A673 (cell line): ENCODE measurements around the gene NEDD8. TPM values are rescaled to one million over a fixed set of nuclear protein-coding genes. Genes with fewer than 3 reads are reported as not detected.

Experiments
- BruUV-seq: library from RNA; stranded (reverse); fragments of 400-500 nt; replicated peaks from 2 replicates; lab custom pipeline; 2021; lab: Mats Ljungman, UMichigan
- CTCF ChIA-PET: fragments of 300-600 bp; sonication (Branson Sonifier 250); formaldehyde crosslinking; loops from one replicate; lab custom pipeline; 2022; ENCODE audit warnings: antibody characterized with exemption; lab: Charles Lee
- POLR2A ChIA-PET: fragments of 300-600 bp; sonication (Branson Sonifier 250); formaldehyde crosslinking; loops from one replicate; lab custom pipeline; 2022; ENCODE audit warnings: antibody characterized with exemption; ENCODE audit not compliant: low non-redundant PET; lab: Charles Lee
- DNase-seq: peaks from one replicate; pipeline ENCODE4 v3.0.0-alpha.2; 2015; ENCODE audit warnings: low spot score
- H3K27ac ChIP-seq: fragments of 200-600 bp; sonication (generic); 2 replicates; pipeline ENCODE4 v1.5.1; 2016; ENCODE audit warnings: mixed run types, low read depth, mild to moderate bottlenecking, mixed read lengths, antibody characterized with exemption, low read length; ENCODE audit not compliant: poor library complexity, severe bottlenecking
- H3K27me3 ChIP-seq: fragments of 200-600 bp; sonication (generic); replicated peaks from 2 replicates; pipeline ENCODE4 v1.6.1; 2017; ENCODE audit warnings: mixed run types, low read depth, mild to moderate bottlenecking, mixed read lengths, antibody characterized with exemption, low read length; ENCODE audit not compliant: insufficient read depth, poor library complexity
- H3K36me3 ChIP-seq: fragments of 200-600 bp; sonication (generic); 2 replicates; pipeline ENCODE4 v1.6.1; 2016; ENCODE audit warnings: mixed run types, mild to moderate bottlenecking, mixed read lengths, antibody characterized with exemption, low read length; ENCODE audit not compliant: insufficient read depth, poor library complexity, severe bottlenecking
- H3K4me1 ChIP-seq: fragments of 200-600 bp; sonication (generic); 2 replicates; pipeline ENCODE4 v1.6.1; 2017; ENCODE audit warnings: mixed run types, mild to moderate bottlenecking, mixed read lengths, antibody characterized with exemption, low read length; ENCODE audit not compliant: insufficient read depth, poor library complexity, severe bottlenecking
- H3K4me3 ChIP-seq: fragments of 200-600 bp; sonication (generic); 2 replicates; pipeline ENCODE4 v1.5.1; 2016; ENCODE audit warnings: low read depth, mixed run types, mild to moderate bottlenecking, mixed read lengths, low read length; ENCODE audit not compliant: poor library complexity, severe bottlenecking
- H3K9me3 ChIP-seq: fragments of 200-600 bp; sonication (generic); 2 replicates; pipeline ENCODE4 v1.6.1; 2016; ENCODE audit warnings: mixed run types, low read depth, mild to moderate bottlenecking, mixed read lengths, antibody characterized with exemption, low read length; ENCODE audit not compliant: poor library complexity, severe bottlenecking
- EZH2 ChIP-seq: fragments of 200-600 bp; sonication (generic); IDR thresholded peaks from 2 replicates; pipeline ENCODE4 v1.6.1; 2017; ENCODE audit warnings: borderline replicate concordance, low read depth, mild to moderate bottlenecking, mixed read lengths, antibody characterized with exemption, low read length; ENCODE audit not compliant: poor library complexity, severe bottlenecking
- intact Hi-C: fragments of 100-400 bp; cut with micrococcal nuclease; formaldehyde crosslinking; loops from one replicate; pipeline ENCODE4 v1.10.0; 2022; ENCODE audit not compliant: unreplicated experiment
- total RNA-seq: library from RNA; stranded (reverse); gene quantifications from 2 replicates; pipeline ENCODE4 v1.2.3, GENCODE V29; 2021
- TF ChIP-seq, protein P1 (sequence below): fragments of 300-800, 200-600 bp; sonication (generic); conservative IDR thresholded peaks from 2 replicates; pipeline ENCODE4 v1.5.1; 2017; ENCODE audit warnings: low read depth, mild to moderate bottlenecking, antibody characterized with exemption, low read length, moderate library complexity, mixed read lengths

The NEDD8 gene
- total RNA-seq, 1 experiment from 2014 or later, result 266 TPM

DNA sequence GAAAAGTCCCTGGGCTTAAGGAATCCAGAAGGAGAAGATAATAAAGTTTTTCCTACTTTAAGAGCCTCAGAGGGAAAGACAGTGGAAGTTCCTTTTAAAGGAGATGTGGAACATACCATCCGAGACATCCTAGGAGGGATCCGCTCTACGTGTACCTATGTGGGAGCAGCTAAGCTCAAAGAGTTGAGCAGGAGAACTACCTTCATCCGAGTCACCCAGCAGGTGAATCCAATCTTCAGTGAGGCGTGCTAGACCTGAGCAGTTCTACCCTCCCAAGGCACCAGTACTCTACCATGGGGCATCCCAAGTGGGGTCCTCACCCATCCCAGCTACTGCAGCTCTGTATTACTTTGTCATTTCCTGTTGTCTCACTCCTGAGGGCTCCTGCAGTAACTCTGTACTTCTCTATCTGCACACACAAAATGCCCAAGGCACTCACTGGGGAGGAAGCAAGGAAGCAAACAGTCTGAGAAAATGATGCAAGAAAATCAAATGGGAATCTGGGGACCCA, 6.4 kb upstream of the NEDD8 start:
- Histone ChIP-seq H3K4me1 (peaks cover 17% of the 10 kb centered on the region), H3K27ac (no peak overlapping the region), H3K27me3 (no peaks in the 10 kb centered on the region), H3K4me3 (no peak overlapping the region), H3K9me3 (no peaks in the 10 kb centered on the region), H3K36me3 (peaks cover 60% of the 10 kb centered on the region)
- intact Hi-C loops, result no loop called here
- TF ChIP-seq, protein P1, sequence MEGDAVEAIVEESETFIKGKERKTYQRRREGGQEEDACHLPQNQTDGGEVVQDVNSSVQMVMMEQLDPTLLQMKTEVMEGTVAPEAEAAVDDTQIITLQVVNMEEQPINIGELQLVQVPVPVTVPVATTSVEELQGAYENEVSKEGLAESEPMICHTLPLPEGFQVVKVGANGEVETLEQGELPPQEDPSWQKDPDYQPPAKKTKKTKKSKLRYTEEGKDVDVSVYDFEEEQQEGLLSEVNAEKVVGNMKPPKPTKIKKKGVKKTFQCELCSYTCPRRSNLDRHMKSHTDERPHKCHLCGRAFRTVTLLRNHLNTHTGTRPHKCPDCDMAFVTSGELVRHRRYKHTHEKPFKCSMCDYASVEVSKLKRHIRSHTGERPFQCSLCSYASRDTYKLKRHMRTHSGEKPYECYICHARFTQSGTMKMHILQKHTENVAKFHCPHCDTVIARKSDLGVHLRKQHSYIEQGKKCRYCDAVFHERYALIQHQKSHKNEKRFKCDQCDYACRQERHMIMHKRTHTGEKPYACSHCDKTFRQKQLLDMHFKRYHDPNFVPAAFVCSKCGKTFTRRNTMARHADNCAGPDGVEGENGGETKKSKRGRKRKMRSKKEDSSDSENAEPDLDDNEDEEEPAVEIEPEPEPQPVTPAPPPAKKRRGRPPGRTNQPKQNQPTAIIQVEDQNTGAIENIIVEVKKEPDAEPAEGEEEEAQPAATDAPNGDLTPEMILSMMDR, result no peak
- TF ChIP-seq EZH2, result no peak
- ChIA-PET POLR2A (no interaction called here), CTCF (interaction anchor here (1.4 kb wide), 1 partner anchor 59 kb away, joined by 4 read pairs; no protein-coding TSS in a partner anchor)
- BruUV-seq, result no TSS peak
- no peak for DNase-seq

DNA sequence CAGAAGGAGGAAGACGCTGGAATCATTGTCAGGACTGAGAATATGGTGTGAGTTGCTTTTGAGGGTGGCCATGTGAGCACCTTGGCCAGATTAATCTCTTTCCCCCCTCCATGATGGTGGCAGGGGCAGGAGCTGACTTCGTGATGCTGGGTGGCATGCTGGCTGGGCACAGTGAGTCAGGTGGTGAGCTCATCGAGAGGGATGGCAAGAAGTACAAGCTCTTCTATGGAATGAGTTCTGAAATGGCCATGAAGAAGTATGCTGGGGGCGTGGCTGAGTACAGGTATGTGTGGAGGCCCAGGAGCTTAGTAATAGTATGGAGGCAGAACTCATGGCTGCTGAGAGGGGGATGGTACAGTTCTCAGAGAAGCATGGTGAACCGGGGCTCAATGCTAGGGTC, 6.0 kb upstream of the NEDD8 start:
- DNase-seq, result no peak
- H3K4me1 ChIP-seq, result peaks cover 16% of the 10 kb centered on the region
- BruUV-seq, result no TSS peak
- ChIA-PET CTCF (interaction anchor here (1.4 kb wide), 1 partner anchor 59 kb away, joined by 4 read pairs; no protein-coding TSS in a partner anchor), POLR2A (no interaction called here)
- intact Hi-C loops, result no loop called here
- no peak for TF ChIP-seq EZH2
- TF ChIP-seq, protein P1, result no peak
- no peaks in the 10 kb centered on the region for H3K9me3 ChIP-seq
- H3K36me3 ChIP-seq, result peaks cover 60% of the 10 kb centered on the region
- H3K4me3 ChIP-seq, result no peak overlapping the region
- H3K27ac ChIP-seq, result no peak overlapping the region
- no peaks in the 10 kb centered on the region for H3K27me3 ChIP-seq

DNA sequence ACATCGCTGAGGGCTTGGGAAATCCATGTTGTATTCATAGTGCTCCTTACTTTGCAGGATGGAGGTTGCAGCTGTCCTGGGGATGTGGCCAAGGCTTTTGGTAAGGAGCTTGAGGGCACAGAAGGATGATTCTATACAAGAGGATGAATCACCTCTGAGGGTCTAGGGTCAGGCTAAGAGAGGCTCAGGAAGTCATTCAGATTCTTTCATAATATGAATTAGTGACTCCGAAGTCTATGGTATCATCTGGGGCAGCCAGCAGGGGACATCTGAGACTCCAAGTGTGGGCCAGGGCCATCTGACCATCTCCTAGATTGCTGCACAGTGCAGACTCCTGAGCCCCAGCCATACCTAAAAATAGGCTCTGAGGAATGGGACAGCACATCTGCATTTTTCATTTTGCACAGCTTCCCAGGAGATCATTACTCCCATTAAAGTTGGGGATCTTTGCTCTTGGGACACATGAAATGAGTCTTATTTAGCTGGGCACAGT, 5.3 kb upstream of the NEDD8 start:
- no peak for TF ChIP-seq EZH2
- TF ChIP-seq, protein P1, result no peak
- CTCF ChIA-PET, result interaction anchor here (1.4 kb wide), 1 partner anchor 60 kb away, joined by 4 read pairs; no protein-coding TSS in a partner anchor
- Histone ChIP-seq H3K4me3 (no peak overlapping the region), H3K27me3 (no peaks in the 10 kb centered on the region), H3K36me3 (peaks cover 60% of the 10 kb centered on the region), H3K4me1 (peaks cover 13% of the 10 kb centered on the region), H3K9me3 (no peaks in the 10 kb centered on the region), H3K27ac (no peak overlapping the region)
- DNase-seq, result no peak
- POLR2A ChIA-PET, result no interaction called here
- no TSS peak for BruUV-seq
- intact Hi-C loops, result no loop called here
